SKM-1 treated with dmso at 0.1 percent for 144 hours (cell line): ENCODE data around the gene CLCN7.
"Not testable (repeated sequence)": the region's sequence is repeated elsewhere in the genome, so short reads cannot be mapped to it uniquely, and the experiment has no call there.

Experiments used
- DNase-seq: peaks from one replicate; lab custom pipeline; 2025; ENCODE audit not compliant: unreplicated experiment; lab: John Stamatoyannopoulos, UW

CLCN7 gene

DNA sequence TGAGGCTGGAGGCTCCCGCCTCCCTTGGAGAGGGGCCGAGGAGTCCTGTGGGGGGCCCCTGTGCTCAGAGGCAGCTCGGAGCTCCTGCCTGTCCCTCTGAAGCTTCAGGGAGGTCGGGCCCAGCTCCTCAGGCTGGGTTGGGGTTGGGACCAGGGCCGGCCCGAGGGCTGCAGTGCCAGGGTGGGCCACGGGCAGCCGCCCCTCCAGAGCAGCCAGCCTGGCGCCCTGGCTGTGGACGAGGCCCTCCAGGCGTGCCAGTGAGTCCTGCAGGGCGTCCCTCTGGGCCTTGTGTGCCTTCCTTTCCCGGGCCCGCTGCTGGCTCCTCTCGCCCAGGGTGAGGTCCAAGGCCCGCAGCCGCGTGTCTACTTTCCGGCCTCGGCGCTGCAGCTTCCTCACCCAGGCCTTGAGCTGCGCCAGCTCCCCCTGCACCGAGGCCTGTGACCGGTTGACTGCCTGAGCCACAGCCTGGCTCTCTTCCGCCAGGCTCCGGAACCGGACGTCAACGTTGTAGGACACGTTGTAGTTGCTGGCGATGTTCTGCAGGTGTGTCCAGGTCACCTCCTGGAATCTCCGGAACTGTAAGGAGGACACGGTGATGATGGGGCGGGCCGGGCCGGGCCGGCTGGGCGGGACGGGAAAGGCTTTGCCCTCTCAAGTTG is 12.7 kb upstream of the CLCN7 start:
- DNase-seq: no peak

DNA sequence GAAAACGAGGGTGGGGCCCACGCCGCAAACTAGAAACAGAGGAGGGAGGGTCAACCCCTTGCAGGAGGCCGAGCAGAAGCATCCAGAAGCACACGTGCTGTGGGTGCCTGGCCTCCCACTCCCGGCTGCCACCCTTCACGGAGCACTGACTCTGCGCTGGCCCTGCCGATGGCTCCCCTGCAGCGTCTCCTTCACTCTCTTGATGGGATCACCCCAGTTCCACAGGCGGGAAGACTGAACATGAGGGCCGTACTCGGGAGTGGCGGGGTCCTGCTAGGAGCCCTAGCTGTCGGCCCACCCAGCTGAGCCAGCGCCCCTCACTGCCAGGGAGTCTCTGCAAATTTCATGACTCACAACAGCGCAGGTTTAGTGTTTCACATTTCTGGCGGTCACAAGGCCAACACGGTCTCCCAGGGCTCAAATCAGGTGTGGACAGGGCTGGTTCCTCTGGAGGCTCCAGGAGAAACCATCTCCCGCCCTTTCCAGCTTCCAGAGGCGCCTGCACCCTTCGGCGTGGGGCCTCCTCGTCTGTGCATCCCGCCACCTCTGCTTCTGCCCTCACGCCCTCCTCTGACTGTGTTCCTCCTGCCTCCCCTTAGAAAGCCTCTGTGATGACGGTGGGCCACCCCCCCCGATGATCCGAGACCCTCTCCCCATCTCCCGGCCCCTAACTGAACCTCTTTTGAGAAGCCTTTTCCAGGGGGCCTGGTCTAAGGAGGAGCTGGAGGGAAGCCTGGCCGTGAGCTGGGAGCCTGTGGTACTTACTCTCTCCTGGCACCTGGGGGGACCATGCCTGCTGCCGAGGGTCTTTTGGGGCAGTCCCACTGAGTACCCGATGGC is 11.9 kb upstream of the CLCN7 start:
- DNase-seq: no peak

DNA sequence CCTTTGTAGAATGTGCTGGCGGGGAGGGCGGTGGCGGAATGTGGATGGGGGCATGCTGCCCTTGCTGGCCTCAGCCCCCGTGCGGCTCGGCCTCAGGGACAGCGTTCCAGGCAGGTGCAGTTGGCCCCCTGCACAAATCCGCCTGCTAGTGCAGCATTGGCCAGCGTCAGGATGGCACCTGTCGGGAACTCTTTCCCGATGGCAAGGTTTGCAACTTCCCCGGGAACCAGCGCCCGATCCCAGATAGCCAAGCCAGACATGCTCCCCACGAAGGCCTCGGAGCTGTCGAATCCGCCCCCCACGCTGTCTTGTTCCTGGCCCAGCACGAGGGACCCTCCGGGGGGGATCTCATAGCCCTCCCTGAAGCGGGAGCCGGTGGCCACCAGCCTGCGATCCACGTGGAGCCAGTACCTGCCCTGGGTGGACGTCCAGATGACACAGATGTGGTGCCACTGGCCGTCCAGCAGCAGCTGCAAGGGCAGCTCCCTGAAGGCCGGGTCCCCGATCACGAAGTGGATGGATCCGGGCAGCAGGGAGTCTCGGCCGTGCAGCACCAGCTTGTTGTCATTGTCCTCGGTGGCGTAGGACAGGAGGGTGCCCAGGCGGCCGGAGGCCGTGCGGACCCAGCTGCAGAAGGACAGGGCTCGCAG is 11.1 kb upstream of the CLCN7 start:
- DNase-seq: no peak

DNA sequence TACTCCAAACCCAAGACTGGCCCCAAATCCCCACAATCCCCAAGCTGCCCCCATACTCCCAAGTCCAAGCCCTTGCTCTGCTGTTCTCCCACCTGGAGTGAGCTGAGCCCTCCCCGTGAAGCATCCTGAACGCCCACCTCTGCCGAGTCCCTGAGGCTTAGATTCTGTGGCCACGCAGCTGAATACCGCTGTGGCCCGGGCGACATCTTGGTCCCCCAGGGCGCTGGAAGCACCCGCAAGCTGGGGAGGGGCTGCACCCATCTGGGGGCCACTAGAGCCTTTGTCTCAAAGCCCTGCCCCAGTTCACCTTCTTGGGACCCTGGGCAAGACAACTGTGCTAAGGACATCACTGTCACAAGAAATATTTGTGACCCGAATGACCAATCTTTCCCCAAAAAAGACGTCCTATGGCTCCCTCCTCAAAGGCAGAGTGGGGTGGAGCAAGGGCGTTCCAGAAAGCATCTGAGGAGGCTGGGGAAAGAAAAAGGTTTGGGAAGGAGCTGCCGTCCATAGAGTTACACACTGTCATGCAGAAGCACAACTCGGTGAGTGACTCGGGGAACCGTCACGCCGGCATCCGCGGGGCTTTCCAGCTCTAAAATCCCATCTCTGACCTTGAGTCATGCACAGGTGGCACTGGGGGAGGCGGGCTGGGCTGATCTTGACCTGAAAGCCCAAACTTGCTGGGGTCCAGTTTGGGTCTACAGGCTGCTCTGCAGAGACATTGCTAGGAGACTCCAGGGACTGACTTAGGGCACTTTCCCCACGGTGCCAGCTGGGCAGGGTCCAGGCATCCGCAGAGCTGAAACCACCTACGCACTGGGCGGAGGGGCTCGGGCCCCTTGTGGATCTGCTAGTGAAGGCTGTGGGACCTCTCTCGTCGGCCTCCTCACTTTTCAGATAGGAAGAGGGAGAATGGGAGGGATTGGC is 7.3 kb upstream of the CLCN7 start:
- no peak for DNase-seq

DNA sequence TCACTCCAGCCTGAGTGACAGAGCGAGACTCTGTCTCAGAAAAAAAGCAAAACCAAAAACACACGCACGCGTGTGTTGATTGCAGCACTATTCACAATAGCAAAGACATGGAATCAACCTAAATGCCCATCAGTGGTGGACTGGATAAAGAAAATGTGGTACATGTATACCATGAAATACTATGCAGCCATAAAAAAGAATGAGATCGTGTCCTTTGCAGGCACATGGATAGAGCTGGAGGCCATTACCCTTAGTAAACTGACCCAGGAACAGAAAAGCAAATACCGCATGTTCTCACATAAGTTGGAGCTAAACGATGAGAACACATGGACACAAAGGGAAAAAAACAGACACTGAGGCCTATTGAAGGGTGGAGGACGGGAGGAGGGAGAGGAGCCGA is 4.1 kb upstream of the CLCN7 start:
- DNase-seq: not testable (repeated sequence)

DNA sequence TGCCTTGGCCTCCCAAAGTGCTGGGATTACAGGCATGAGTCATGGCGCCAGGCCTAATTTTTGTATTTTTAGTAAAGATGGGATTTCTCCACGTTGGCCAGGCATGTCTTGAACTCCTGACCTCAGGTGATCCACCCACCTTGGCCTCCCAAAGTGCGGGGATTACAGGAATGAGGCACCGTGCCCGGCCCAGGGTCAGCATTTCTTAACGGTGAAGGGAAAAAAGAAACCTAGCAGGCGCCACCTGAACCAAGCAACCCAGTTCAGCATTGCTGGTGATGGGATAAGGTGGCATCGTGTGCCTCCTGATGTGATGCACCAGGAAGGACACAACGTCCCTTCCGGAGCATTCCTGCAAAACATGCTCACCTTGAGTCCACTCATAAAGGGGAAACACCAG is 2.2 kb upstream of the CLCN7 start:
- no peak for DNase-seq

DNA sequence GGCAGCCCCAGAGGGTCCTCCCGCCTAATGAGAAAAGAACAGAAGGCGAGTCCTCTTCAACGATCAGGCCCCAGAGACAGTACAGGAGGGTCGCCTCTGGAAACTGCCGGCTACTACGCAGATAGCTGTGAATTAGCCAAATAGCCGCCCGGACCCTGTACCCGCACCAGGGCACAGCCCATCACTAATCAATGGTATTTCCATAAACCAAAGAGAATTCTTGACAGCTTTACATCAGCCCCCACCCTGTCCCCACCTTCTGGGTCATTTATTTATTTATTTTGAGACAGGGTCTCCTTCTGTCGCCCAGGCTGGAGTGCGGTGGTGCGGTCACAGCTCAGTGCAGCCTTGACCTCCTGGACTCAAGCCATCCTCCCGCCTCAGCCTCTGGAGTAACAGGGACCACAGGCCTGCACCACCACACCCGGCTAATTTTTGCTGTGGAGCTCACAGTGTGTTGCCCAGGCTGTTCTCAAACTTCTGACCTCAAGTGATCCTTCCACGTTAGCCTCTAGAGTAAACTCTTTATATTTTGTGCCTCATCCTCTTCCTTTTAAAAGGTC is 805 bp upstream of the CLCN7 start:
- DNase-seq: no peak

DNA sequence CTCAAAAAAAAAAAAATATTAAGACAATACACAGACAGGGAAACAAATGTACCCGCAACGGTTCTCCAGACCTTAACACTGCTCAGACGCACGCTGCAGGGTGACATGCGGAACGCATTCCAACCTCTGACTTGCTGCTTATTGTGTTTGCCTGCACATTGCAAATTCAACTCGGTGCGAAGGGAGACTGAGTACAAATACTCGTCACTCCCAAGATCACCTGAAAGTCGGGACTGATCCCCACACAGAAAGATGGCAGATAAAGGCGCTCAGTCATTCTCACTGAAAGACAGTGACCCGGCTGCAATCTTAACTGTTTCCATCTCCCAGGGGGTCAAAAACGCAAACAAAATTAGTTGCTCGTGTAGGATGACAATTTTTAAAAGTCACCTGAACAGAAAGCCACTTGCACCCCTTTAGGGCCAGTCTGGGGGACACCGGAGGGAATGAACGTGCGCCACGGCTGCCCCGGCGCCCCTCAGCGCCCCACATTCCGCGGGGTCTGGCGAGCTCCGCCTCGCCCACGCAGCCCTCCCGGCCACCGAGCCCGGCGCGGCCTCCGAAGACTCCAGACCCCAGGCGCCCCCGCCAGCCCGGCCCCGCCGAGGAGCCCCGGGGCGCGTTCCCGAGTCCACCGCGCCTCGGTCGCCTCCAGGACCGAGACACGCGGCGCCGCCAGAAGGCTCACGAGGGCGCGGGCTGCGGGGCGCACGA is 589 bp downstream of the CLCN7 start:
- no peak for DNase-seq

DNA sequence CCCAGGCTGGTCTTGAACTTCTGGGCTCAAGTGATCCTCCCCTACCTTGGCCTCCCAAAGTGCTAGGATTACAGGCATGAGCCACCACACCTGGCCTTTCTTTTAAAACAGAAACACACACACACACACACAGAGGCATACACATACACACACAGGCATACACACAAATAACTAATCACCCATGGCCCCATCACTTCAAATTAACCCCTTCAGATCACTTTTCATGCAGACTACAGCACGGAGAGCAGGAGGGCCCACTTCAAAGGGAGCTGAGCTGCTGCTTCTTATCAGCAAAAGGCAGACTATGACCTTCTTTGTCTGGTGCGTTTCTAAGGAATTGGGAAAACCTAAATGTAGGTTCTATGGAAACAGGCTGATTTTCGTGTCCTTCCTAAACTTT is 1.9 kb downstream of the CLCN7 start:
- DNase-seq: no peak

DNA sequence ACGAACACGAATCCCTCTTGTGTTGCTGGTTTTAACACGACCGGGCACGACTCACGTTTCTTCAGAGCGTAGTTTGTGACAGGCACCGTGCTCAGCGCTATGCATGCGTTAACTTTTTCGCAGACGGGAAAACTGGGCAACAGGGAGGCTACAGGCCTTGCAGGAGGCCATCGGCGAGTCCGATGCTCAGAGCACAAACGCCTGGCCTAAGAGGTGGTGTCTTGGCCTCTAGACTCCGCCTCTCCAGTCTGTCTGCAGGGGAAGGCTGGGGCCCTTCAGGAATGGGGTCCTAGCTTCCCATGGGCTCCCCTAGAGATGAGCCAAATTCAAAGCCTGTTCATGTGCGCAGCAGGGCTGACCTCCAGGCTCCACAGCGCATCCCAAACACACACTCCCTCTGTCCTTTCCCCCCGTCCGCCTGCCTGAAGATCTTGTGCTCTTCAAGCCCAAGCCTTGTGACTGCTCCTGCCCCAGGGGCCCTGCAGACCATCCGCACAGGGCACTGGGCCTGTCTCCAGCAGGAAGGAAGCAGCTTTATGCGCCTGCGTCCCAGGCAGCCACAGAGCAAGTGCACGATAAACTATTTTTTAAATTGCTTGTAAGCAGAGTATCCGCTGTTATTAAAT is 3.1 kb downstream of the CLCN7 start:
- DNase-seq: no peak

DNA sequence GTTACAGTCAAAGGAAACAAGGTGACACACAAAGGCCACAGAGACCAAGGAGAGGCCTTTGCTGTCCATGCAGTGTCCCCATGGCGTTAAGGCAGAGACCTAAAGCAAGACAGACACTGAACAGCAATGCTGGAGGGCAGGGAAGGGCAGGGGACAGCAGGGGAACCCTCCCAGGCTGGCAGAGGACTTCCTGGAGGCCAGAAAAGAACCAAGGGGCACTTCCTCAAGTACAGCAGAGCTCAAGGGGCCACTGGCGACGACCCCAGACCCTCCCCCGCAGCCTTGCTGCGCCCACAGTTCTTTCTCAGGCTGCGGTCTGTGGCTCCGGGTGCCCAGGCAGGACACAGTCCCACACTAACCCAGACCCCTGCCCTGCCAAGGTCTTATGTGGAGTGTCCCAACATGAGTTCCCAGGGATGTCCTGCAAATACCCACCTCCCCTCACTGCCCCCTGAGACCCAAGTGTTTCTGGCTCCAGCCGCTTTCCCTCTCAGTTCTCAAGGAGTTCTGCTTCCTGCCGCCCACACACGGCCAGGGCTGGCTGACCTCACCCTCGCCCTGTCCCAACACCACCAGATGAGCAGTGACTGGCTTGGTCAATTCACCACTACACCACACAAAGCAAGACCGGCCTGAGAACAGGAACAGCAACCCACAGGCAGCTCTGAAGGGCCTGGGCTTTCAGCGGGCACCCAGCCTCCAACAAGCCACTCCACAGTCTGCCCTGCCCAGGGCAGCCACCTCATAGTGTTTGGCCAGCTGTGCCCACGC is 4.2 kb downstream of the CLCN7 start:
- peak; percentile 60 for DNase-seq

DNA sequence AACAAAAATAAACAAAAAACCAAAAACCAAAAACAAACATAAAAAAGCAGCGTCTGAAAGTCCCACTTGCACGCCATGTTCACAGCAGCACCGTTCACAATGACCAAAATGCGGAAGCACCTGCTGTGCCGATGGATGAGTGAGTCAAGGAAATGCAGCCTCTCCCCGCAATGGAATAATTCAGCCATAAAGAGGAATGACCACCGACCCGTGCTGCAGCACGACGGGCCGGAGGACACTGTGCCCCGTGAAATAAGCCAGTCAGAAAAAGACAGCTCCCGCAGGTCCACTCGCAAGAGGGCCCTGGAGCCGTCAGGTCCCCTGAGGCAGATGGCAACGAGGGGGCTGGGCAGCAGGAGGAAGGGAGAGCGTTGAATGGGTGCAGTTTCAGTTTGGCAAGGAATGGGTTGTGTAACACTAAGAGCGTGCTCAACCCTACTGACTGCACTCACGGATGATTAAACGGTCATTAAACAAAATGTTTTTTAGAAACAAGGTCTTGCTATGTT is 5.1 kb downstream of the CLCN7 start:
- peak; percentile 91 for DNase-seq

DNA sequence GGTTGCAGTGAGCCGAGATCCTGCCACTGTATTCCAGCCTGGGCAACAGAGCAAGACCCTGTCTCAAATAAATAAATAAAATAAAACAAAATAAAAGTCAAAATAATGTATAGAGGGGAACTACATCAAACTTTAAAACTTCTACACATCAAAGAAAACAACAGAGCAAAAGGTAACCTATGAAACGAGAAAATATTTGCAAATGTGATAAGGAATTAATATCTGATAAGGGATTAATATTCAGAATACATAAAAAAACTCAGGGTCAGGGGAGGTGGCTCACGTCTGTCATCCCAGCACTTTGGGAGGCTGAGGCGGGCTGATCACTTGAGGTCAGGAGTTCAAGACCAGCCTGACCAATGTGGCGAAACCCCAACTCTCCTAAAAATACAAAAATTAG is 5.7 kb downstream of the CLCN7 start:
- DNase-seq: not testable (repeated sequence)

DNA sequence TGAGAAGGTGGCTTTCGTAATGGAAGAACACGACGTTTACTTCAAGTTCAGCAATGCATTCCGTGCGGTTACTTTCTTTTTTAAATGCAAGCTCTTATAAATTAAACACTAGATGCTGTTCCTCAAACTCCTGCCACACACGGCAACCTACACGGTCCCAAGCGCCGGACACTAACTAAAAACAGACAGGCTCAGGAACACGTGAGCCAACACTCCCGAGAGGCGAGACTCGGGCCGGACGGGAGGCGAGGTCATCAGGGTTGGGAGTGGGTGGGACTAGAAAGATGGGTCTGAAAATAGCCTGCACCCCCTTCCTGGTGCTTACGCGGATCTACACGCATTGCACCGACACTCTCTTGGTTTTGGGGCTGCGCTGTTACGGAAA is 6.4 kb downstream of the CLCN7 start:
- DNase-seq: no peak

DNA sequence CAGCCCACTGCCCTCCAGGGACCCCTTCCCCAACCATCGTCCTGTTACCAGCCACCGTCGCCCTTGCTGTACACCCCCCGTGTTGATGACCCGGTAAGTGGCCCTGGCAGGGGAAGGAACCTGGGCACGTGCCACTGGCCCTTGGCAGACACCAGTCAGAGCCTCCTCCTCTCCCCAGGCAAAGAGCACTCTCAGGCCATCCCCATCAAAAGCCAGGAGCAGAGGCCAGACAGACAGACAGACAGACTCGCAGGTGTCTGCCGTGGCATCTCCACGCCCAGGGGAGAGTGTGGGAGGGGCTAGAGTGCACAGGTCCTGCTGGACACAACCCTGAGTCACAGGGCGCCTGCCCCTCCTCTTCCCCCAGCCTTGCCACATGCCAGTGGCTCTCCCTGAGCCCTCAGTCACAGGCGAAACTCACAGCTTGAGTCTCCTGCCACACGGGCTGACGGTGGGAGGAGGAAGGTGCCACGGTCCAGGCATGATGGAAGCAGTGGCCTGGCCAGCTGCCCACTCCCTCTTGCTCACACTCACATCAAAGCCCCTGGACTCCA is 7.8 kb downstream of the CLCN7 start:
- no peak for DNase-seq

DNA sequence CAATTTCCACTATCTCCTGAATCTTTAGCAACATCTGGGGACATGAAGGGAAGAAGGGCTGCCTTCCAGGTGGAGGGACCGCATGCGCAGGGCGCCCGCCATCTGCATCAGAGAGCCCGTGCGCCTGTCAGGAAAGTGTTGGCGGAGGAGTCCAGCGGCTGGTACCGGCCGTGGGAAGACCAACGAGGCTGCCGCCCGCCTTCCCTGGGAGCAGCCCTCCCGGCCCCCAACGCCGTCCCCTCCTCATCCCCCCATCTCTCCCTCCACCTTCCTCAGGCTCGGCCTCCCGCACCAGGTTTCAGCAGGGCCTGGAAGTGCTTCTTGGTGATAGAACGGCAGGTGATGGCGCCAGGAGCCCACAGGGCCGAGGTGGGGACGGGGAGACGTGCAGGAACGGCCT is 8.8 kb downstream of the CLCN7 start:
- DNase-seq: no peak

DNA sequence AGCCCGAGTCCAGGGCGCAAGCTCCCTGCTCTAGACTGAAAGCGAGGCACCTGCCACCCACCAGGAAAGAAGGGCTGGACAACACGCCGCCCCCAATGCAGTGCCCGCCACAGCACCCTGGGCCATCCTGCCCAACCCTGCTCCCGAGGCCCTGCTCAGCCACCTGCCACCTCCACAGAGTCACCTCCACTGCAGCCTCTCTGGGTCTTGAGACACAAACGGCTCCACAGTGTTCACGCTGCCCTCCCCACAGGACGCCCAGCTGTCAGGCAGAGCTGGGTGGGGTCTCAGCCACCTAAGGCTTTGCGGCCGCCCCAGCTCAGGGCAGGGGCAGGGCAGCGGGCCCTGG is 9.3 kb downstream of the CLCN7 start:
- DNase-seq: no peak

DNA sequence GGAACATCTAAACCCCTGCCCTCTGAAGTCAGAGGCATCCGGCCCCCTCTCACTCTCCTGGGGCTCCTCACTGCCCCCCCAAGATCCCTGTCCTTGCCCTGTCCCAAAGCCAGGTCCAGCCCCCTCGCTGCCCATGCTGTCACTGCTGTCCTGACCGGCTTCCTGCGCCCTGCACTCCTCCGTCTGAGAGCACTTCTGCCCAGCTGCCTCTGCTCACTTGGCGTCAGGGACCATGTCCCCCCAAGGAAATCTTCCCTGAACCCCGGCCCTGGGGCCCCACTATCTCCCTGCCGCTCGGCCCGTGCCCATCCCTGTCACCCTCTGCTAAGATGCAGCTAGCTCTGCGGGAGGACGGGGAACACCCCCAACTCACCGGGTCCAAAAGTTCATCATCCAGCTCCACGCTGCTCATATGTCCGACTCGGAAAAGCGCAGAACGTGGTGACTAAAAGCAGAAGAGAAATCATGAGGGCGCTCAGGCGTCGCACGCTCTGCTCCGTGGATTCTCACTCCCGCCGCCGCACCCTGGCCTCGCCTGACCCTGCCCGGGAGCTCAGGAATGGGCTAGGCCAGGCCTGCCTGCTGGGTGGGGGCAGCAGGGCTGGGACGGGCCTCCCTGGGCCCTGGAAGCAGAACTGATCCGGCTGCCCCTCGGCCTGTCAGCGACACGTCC is 9.8 kb downstream of the CLCN7 start:
- no peak for DNase-seq
